Breast epithelium (tissue), 4 donors: ENCODE data around the gene RC3H2. TPM values are rescaled to one million over a fixed set of nuclear protein-coding genes. Genes with fewer than 3 reads are reported as not detected.
"Not testable (repeated sequence)": the region's sequence is repeated elsewhere in the genome, so short reads cannot be mapped to it uniquely, and the experiment has no call there.

Experiments used
- DNase-seq, 2 donors: peaks; one replicate each; pipeline ENCODE4 v3.0.0-alpha.2; 2019; ENCODE audit warnings: low spot score in 2 of 2
- H3K27ac ChIP-seq, 2 donors: fragments of 200-600 bp; sonication (generic) in 1 of 2; one replicate each; pipeline ENCODE4 v1.5.1; 2016 to 2019; ENCODE audit warnings: mild to moderate bottlenecking in 1 of 2
- H3K27me3 ChIP-seq, 2 donors: fragments of 200-600 bp; sonication (generic) in 1 of 2; one replicate each; pipeline versions ENCODE4 v1.5.1 to v1.6.0; 2017 to 2019; ENCODE audit warnings: control low read depth in 1 of 2, mild to moderate bottlenecking in 1 of 2
- H3K36me3 ChIP-seq: fragments of 200-600 bp; one replicate; pipeline ENCODE4 v1.5.1; 2019
- H3K4me1 ChIP-seq, 2 donors: fragments of 200-600 bp; sonication (generic); one replicate each; pipeline ENCODE4 v1.5.1; 2016 to 2019; ENCODE audit warnings: control low read depth in 1 of 2
- H3K4me3 ChIP-seq, 3 donors: fragments of 200-600 bp; sonication (generic); 1 replicate in 2 of 3; 2 replicates in 1 of 3; pipeline ENCODE4 v1.5.1; 2016 to 2019; ENCODE audit warnings: mild to moderate bottlenecking in 3 of 3, moderate library complexity in 2 of 3
- H3K9me3 ChIP-seq, 2 donors: fragments of 200-600 bp; sonication (generic) in 1 of 2; one replicate each; pipeline ENCODE4 v1.5.1; 2016 to 2019; ENCODE audit warnings: control low read depth in 1 of 2
- POLR2A ChIP-seq: fragments of 450-650 bp; IDR thresholded peaks from one replicate; pipeline ENCODE4 v1.6.1; 2016; ENCODE audit warnings: antibody characterized with exemption, mild to moderate bottlenecking, moderate library complexity
- POLR2AphosphoS5 ChIP-seq, 3 donors: sonication (generic); formaldehyde crosslinking; IDR thresholded peaks; one replicate each; pipeline ENCODE4 v1.6.1; 2017; ENCODE audit warnings: antibody characterized with exemption in 3 of 3
- intact Hi-C: fragments of 100-400 bp; cut with DNase I; formaldehyde crosslinking; loops from one replicate; pipeline ENCODE4 v1.15.1; 2023; ENCODE audit warnings: low total_unique reads
- total RNA-seq, 3 donors: library from RNA; depleted of rRNA; stranded (reverse); fragments of >200 nt; gene quantifications; one replicate each; pipeline ENCODE4 v1.1.0, GENCODE V29; 2016
- TF ChIP-seq, protein P1 (sequence below), 3 donors: fragments of 450-650 bp; IDR thresholded peaks; one replicate each; pipeline ENCODE4 v1.5.1; 2016 to 2017; ENCODE audit warnings: antibody characterized with exemption in 3 of 3, mild to moderate bottlenecking in 3 of 3, moderate library complexity in 3 of 3

Gene RC3H2
- total RNA-seq, 3 donors from 2014 or later = 38.6 to 44.6 (median 41.6) TPM

GRCh38 chr9:122912964-122913673 lies 8.0 kb upstream of the RC3H2 start, which contains the start of gene ZBTB6:
Gene ZBTB6, minus strand, starts transcription at chr9:122913323. Its CDS starts 1,251 bp downstream, at chr9:122912072.
- no peaks in the 10 kb centered on the region for H3K9me3 ChIP-seq
- no peaks in the 10 kb centered on the region for H3K27me3 ChIP-seq
- peak within 1 kb of the TSS; percentile 83 to 92 for H3K27ac ChIP-seq
- peak; percentile 56 to 60 for DNase-seq
- TF ChIP-seq, protein P1, sequence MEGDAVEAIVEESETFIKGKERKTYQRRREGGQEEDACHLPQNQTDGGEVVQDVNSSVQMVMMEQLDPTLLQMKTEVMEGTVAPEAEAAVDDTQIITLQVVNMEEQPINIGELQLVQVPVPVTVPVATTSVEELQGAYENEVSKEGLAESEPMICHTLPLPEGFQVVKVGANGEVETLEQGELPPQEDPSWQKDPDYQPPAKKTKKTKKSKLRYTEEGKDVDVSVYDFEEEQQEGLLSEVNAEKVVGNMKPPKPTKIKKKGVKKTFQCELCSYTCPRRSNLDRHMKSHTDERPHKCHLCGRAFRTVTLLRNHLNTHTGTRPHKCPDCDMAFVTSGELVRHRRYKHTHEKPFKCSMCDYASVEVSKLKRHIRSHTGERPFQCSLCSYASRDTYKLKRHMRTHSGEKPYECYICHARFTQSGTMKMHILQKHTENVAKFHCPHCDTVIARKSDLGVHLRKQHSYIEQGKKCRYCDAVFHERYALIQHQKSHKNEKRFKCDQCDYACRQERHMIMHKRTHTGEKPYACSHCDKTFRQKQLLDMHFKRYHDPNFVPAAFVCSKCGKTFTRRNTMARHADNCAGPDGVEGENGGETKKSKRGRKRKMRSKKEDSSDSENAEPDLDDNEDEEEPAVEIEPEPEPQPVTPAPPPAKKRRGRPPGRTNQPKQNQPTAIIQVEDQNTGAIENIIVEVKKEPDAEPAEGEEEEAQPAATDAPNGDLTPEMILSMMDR (IDR thresholded peaks at IDR 0.05) = no peak
- peak in 2 of 3 donors; percentile 73 to 76 for TF ChIP-seq POLR2AphosphoS5 (IDR thresholded peaks at IDR 0.05)
- no peaks in the 10 kb centered on the region for H3K36me3 ChIP-seq
- intact Hi-C loops = no loop called here
- H3K4me3 ChIP-seq = peak within 1 kb of the TSS; percentile 75 to 88 (median 81)
- H3K4me1 ChIP-seq = no peaks in the 10 kb centered on the region

DNA sequence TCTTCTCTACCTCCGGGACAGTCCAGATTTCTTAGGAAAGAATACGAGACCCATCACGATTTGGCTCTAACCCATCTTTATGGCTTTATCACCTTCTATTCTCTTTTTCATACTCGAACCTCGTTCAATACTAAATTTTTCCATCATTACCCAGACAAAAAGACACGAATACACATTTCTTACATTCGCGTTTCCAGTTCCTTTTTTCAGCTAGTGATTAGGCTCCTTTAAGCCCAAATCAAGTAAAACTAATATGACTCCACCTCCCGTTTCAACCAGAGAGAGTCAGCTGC lies 7.5 kb upstream of the RC3H2 start:
- Histone ChIP-seq H3K36me3 (no peaks in the 10 kb centered on the region), H3K4me3 (peak overlapping the region; percentile 75 to 88 (median 81)), H3K4me1 (no peaks in the 10 kb centered on the region), H3K9me3 (no peaks in the 10 kb centered on the region), H3K27me3 (no peaks in the 10 kb centered on the region), H3K27ac (peak overlapping the region; percentile 83 to 92)
- TF ChIP-seq, protein P1 (IDR thresholded peaks at IDR 0.05) = no peak
- TF ChIP-seq POLR2AphosphoS5 (IDR thresholded peaks at IDR 0.05) = no peak
- TF ChIP-seq POLR2A = no peak
- intact Hi-C loops = no loop called here
- no peak for DNase-seq

DNA sequence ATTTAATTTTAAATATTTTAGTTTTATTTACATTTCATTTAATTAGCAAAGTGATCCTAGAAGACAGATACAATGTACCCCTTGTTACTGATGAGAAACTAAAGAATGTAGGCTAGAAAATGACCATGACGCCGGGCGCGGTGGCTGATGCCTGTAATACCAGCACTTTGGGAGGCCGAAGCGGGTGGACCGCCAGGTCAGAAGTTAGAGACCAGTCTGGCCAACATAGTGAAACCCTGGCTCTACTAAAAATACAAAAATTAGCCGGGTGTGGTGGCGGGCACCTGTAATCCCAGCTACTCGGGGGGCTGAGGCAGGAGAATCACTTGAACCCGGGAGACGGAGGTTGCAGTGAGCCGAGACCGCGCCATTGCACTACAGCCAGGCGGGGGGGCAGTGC lies 963 bp upstream of the RC3H2 start:
- H3K27ac ChIP-seq, H3K9me3 ChIP-seq, H3K4me3 ChIP-seq, H3K36me3 ChIP-seq, H3K27me3 ChIP-seq, intact Hi-C loops, H3K4me1 ChIP-seq, DNase-seq: not testable (repeated sequence)

DNA sequence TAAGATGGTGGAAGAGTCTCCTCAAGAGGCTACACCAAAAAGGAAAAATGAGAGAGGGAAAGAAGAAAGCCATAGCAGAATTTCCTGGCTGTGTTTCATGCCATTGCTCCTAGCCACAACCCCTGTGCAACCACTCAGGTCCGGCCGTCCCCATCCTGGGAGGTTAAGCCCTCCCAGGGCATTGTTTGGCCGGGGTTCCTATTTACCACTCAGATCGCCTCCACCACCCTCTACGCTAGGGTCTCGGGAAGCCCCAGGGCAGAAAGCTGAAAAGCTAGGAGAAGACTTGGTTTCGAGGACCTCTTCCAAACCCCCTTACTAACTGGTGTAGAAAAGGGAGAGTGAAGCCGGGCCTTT lies 715 bp downstream of the RC3H2 start:
- Histone ChIP-seq H3K9me3 (no peaks in the 10 kb centered on the region), H3K36me3 (no peaks in the 10 kb centered on the region), H3K27me3 (no peaks in the 10 kb centered on the region), H3K4me1 (no peaks in the 10 kb centered on the region), H3K4me3 (peak overlapping the region; percentile 90 to 96 (median 96)), H3K27ac (peak overlapping the region; percentile 96 to 98)
- intact Hi-C loops = no loop called here
- no peak for DNase-seq
- TF ChIP-seq, protein P1 (IDR thresholded peaks at IDR 0.05) = no peak
- TF ChIP-seq POLR2AphosphoS5 (IDR thresholded peaks at IDR 0.05) (no peak), POLR2A (no peak)

GRCh38 chr9:122900791-122901190 lies 4.4 kb downstream of the RC3H2 start:
- no peaks in the 10 kb centered on the region for H3K4me1 ChIP-seq
- H3K27ac ChIP-seq = no peak overlapping the region
- TF ChIP-seq POLR2AphosphoS5 (IDR thresholded peaks at IDR 0.05) = no peak
- no peak for TF ChIP-seq POLR2A
- TF ChIP-seq, protein P1 (IDR thresholded peaks at IDR 0.05) = no peak
- H3K9me3 ChIP-seq = no peaks in the 10 kb centered on the region
- no peak overlapping the region for H3K4me3 ChIP-seq
- no peak for DNase-seq
- no peaks in the 10 kb centered on the region for H3K36me3 ChIP-seq
- intact Hi-C loops = no loop called here
- H3K27me3 ChIP-seq = no peaks in the 10 kb centered on the region
